ENCODE measurements around the gene PDE1A. TPM values are rescaled to one million over a fixed set of nuclear protein-coding genes. Genes with fewer than 3 reads are reported as not detected.

Gene PDE1A
- polyA plus RNA-seq, 1 of the 3 experiments (the other 2 are of a cell fraction): 0.08 TPM

- 63% methylated on average over 5 of the region's 5 CpGs for WGBS (ENCODE audit: low lambda C conversion rate)
- Histone ChIP-seq H3K79me2 (ENCODE audit: insufficient read depth) (no peaks in the 10 kb centered on the region), H4K20me1 (ENCODE audit: insufficient read depth) (no peaks in the 10 kb centered on the region), H3K27ac (ENCODE audit: low read depth in 2 of 2, low read length in 1 of 2) (no peak overlapping the region), H3K9me2 (no peaks in the 10 kb centered on the region), H3K9ac (no peak overlapping the region), H3K27me3 (ENCODE audit: insufficient read depth) (no peaks in the 10 kb centered on the region), H2AFZ (ENCODE audit: low read depth) (no peak overlapping the region), H3K4me1 (ENCODE audit: control insufficient read depth in 1 of 2, insufficient read depth in 2 of 2, low read depth in 1 of 2, low read length in 1 of 2) (no peaks in the 10 kb centered on the region), H3F3A (replicated peaks; ENCODE audit: insufficient read depth) (no peaks in the 10 kb centered on the region), H3K4me2 (no peak overlapping the region), H3K4me3 (ENCODE audit: low read depth in 2 of 2, low read length in 1 of 2) (no peak overlapping the region), H3K36me3 (replicated peaks in 1 of 2; ENCODE audit: control insufficient read depth in 1 of 2, insufficient read depth in 2 of 2, low read length in 1 of 2) (no peaks in the 10 kb centered on the region), H3K9me3 (no peaks in the 10 kb centered on the region)
- ChIA-PET POLR2A (no interaction called here), CTCF (no interaction called here)
- no peak for TF ChIP-seq IRF3 (IDR thresholded peaks at IDR 0.05; ENCODE audit: low read depth, low read length)
- TF ChIP-seq RAD21 (IDR thresholded peaks at IDR 0.05; ENCODE audit: low read length): no peak
- no peak for TF ChIP-seq PBX3 (IDR thresholded peaks at IDR 0.05)
- TF ChIP-seq SMC3 (IDR thresholded peaks at IDR 0.05; ENCODE audit: low read depth, low read length): no peak
- no peak for TF ChIP-seq SIN3A (IDR thresholded peaks at IDR 0.05; ENCODE audit: borderline replicate concordance, low read depth, low read length)
- TF ChIP-seq POLR2AphosphoS5 (IDR thresholded peaks at IDR 0.05; ENCODE audit: low read depth, low read length): no peak
- TF ChIP-seq ELF1 (IDR thresholded peaks at IDR 0.05): no peak
- no peak for TF ChIP-seq USF1 (IDR thresholded peaks at IDR 0.05; ENCODE audit: borderline replicate concordance, low read depth)
- no peak for TF ChIP-seq FOSL2 (IDR thresholded peaks at IDR 0.05; ENCODE audit: borderline replicate concordance, low read depth)
- no peak for DNase-seq
Observed at GRCh38 chr2:182173944-182174622, 252.8 kb downstream of the PDE1A start.

GRCh38 chr2:182170341-182170740 lies 256.5 kb downstream of the PDE1A start:
- no peak overlapping the region for H2AFZ ChIP-seq (ENCODE audit: low read depth)
- no peak overlapping the region for H3K27ac ChIP-seq (ENCODE audit: low read depth in 2 of 2, low read length in 1 of 2)
- no peaks in the 10 kb centered on the region for H3K9me2 ChIP-seq
- H3K4me1 ChIP-seq (ENCODE audit: control insufficient read depth in 1 of 2, insufficient read depth in 2 of 2, low read depth in 1 of 2, low read length in 1 of 2): no peaks in the 10 kb centered on the region
- CTCF ChIA-PET: interaction anchor here (0.9 kb wide), 1 partner anchor 91 kb away, joined by 3 read pairs; no protein-coding TSS in a partner anchor
- no peaks in the 10 kb centered on the region for H3K9me3 ChIP-seq
- no peaks in the 10 kb centered on the region for H3K79me2 ChIP-seq (ENCODE audit: insufficient read depth)
- H3K36me3 ChIP-seq (replicated peaks in 1 of 2; ENCODE audit: control insufficient read depth in 1 of 2, insufficient read depth in 2 of 2, low read length in 1 of 2): no peaks in the 10 kb centered on the region
- no peak overlapping the region for H3K4me2 ChIP-seq
- no peaks in the 10 kb centered on the region for H3F3A ChIP-seq (replicated peaks; ENCODE audit: insufficient read depth)
- H3K4me3 ChIP-seq (ENCODE audit: low read depth in 2 of 2, low read length in 1 of 2): no peak overlapping the region
- H3K27me3 ChIP-seq (ENCODE audit: insufficient read depth): no peaks in the 10 kb centered on the region
- DNase-seq: no peak
- no peak overlapping the region for H3K9ac ChIP-seq
- no peaks in the 10 kb centered on the region for H4K20me1 ChIP-seq (ENCODE audit: insufficient read depth)
- POLR2A ChIA-PET: no interaction called here
- WGBS (ENCODE audit: low lambda C conversion rate): 79% methylated on average over 3 of the region's 3 CpGs
- TF ChIP-seq JUND (IDR thresholded peaks at IDR 0.05): no peak
- no peak for TF ChIP-seq SMC3 (IDR thresholded peaks at IDR 0.05; ENCODE audit: low read depth, low read length)
- TF ChIP-seq EZH2phosphoT487 (IDR thresholded peaks at IDR 0.05; ENCODE audit: borderline replicate concordance, low read depth): no peak

All from SK-N-SH (cell line).